NCI-H1417 (cell line): Measurements from ENCODE around the gene RNF114.
"Not testable (repeated sequence)": the region's sequence is repeated elsewhere in the genome, so short reads cannot be mapped to it uniquely, and the experiment has no call there.

ENCODE experiments used
- DNase-seq, 3 experiments: peaks; one replicate each; lab custom pipeline; 2025; lab: John Stamatoyannopoulos, UW

Gene RNF114

GRCh38 chr20:49964964-49965780 is 29.0 kb downstream of the RNF114 start:
- DNase-seq: peak; percentile 4 to 74 (median 28)

- no peak for DNase-seq
These were observed 29.6 kb downstream of the RNF114 start for GRCh38 chr20:49965781-49966305.

GRCh38 chr20:49966861-49967260 is 30.7 kb downstream of the RNF114 start:
- DNase-seq: no peak

- DNase-seq: no peak
These were observed 33.0 kb downstream of the RNF114 start for GRCh38 chr20:49969234-49969633.

GRCh38 chr20:49969946-49970345 is 33.7 kb downstream of the RNF114 start:
- DNase-seq: no peak

GRCh38 chr20:49970498-49970897 is 34.3 kb downstream of the RNF114 start:
- DNase-seq: no peak

GRCh38 chr20:49973981-49974380 is 37.8 kb downstream of the RNF114 start:
- no peak for DNase-seq

- no peak for DNase-seq
These were observed 40.3 kb downstream of the RNF114 start for GRCh38 chr20:49976542-49976941.

GRCh38 chr20:49977740-49978139 is 41.5 kb downstream of the RNF114 start:
- DNase-seq: not testable (repeated sequence)

GRCh38 chr20:49978685-49979029 is 42.5 kb downstream of the RNF114 start:
- no peak for DNase-seq

GRCh38 chr20:49979030-49979832 is 43.0 kb downstream of the RNF114 start:
- DNase-seq: peak; percentile 3 to 69 (median 58)

- DNase-seq: peak in 1 of 3 experiments; percentile 34
These were observed 44.2 kb downstream of the RNF114 start for GRCh38 chr20:49980140-49981008.

GRCh38 chr20:49981218-49982071 is 45.2 kb downstream of the RNF114 start:
- no peak for DNase-seq

- no peak for DNase-seq
These were observed 45.8 kb downstream of the RNF114 start for GRCh38 chr20:49982072-49982345.

- DNase-seq: peak; percentile 90 to 98 (median 95)
These were observed 46.3 kb downstream of the RNF114 start, which contains the start of gene SNAI1 for GRCh38 chr20:49982346-49983122. TSS of gene SNAI1 (plus strand) at chr20:49982980. CDS start at chr20:49983060, 80 bp downstream.

GRCh38 chr20:49983123-49983847 is 47.1 kb downstream of the RNF114 start:
- peak in 2 of 3 experiments; percentile 53 to 80 for DNase-seq

GRCh38 chr20:49983848-49984408 is 47.7 kb downstream of the RNF114 start:
- DNase-seq: no peak

GRCh38 chr20:49984426-49985153 is 48.4 kb downstream of the RNF114 start:
- no peak for DNase-seq

GRCh38 chr20:49985157-49985556 is 49.0 kb downstream of the RNF114 start:
- no peak for DNase-seq
